ENCODE data around the gene RTN4RL2.

RTN4RL2 gene

GRCh38 chr11:57461841-57462489 is 1.6 kb downstream of the RTN4RL2 start:
- no peak for DNase-seq (ENCODE audit: extremely low read depth in 1 of 2, low read depth in 1 of 2)

- DNase-seq (ENCODE audit: extremely low read depth in 1 of 2, low read depth in 1 of 2), result no peak
Measured at GRCh38 chr11:57462597-57462996, 2.3 kb downstream of the RTN4RL2 start.

- DNase-seq (ENCODE audit: extremely low read depth in 1 of 2, low read depth in 1 of 2), result no peak
Measured at GRCh38 chr11:57463671-57464538, 3.6 kb downstream of the RTN4RL2 start.

- DNase-seq (ENCODE audit: extremely low read depth in 1 of 2, low read depth in 1 of 2), result no peak
Measured at GRCh38 chr11:57464539-57465181, 4.3 kb downstream of the RTN4RL2 start.

- DNase-seq (ENCODE audit: extremely low read depth in 1 of 2, low read depth in 1 of 2), result no peak
Measured at GRCh38 chr11:57466680-57467079, 6.4 kb downstream of the RTN4RL2 start.

- DNase-seq (ENCODE audit: extremely low read depth in 1 of 2, low read depth in 1 of 2), result no peak
Measured at GRCh38 chr11:57467508-57468157, 7.3 kb downstream of the RTN4RL2 start.

- DNase-seq (ENCODE audit: extremely low read depth in 1 of 2, low read depth in 1 of 2), result no peak
Measured at GRCh38 chr11:57468276-57468675, 7.9 kb downstream of the RTN4RL2 start.

- no peak for DNase-seq (ENCODE audit: extremely low read depth in 1 of 2, low read depth in 1 of 2)
Measured at GRCh38 chr11:57469268-57469667, 8.9 kb downstream of the RTN4RL2 start.

GRCh38 chr11:57471496-57471895 is 11.2 kb downstream of the RTN4RL2 start:
- DNase-seq (ENCODE audit: extremely low read depth in 1 of 2, low read depth in 1 of 2), result no peak

- DNase-seq (ENCODE audit: extremely low read depth in 1 of 2, low read depth in 1 of 2), result no peak
Measured at GRCh38 chr11:57473285-57473841, 13.0 kb downstream of the RTN4RL2 start.

GRCh38 chr11:57474017-57474802 is 13.9 kb downstream of the RTN4RL2 start:
- no peak for DNase-seq (ENCODE audit: extremely low read depth in 1 of 2, low read depth in 1 of 2)

- no peak for DNase-seq (ENCODE audit: extremely low read depth in 1 of 2, low read depth in 1 of 2)
Measured at GRCh38 chr11:57474803-57475115, 14.4 kb downstream of the RTN4RL2 start.

GRCh38 chr11:57475191-57475590 is 14.9 kb downstream of the RTN4RL2 start:
- no peak for DNase-seq (ENCODE audit: extremely low read depth in 1 of 2, low read depth in 1 of 2)

GRCh38 chr11:57475671-57476046 is 15.3 kb downstream of the RTN4RL2 start:
- DNase-seq (ENCODE audit: extremely low read depth in 1 of 2, low read depth in 1 of 2), result no peak

GRCh38 chr11:57476047-57476756 is 15.9 kb downstream of the RTN4RL2 start:
- DNase-seq (ENCODE audit: extremely low read depth in 1 of 2, low read depth in 1 of 2), result no peak

GRCh38 chr11:57476757-57477506 is 16.6 kb downstream of the RTN4RL2 start:
- DNase-seq (ENCODE audit: extremely low read depth in 1 of 2, low read depth in 1 of 2), result no peak

GRCh38 chr11:57477507-57478189 is 17.3 kb downstream of the RTN4RL2 start:
- no peak for DNase-seq (ENCODE audit: extremely low read depth in 1 of 2, low read depth in 1 of 2)

GRCh38 chr11:57479021-57479663 is 18.8 kb downstream of the RTN4RL2 start:
- no peak for DNase-seq (ENCODE audit: extremely low read depth in 1 of 2, low read depth in 1 of 2)
